CD4-positive, CD25-positive, alpha-beta regulatory T cell (primary cell): ENCODE data around the gene ADAMTS10. TPM values are rescaled to one million over a fixed set of nuclear protein-coding genes. Genes with fewer than 3 reads are reported as not detected.
"Not testable (repeated sequence)": the region's sequence is repeated elsewhere in the genome, so short reads cannot be mapped to it uniquely, and the experiment has no call there.

ENCODE experiments used
- ATAC-seq, 2 donors: fragments of 150-1000 bp; cut with Tn5 transposase; one replicate each; pipeline ENCODE4 v1.10.0; 2021; ENCODE audit warnings: low read depth in 2 of 2, moderate number of reproducible peaks in 2 of 2, moderate library complexity in 1 of 2
- DNase-seq, 3 donors: peaks; one replicate each; pipeline versions ENCODE4 v3.0.0 to v3.0.0-alpha.2; 2012 to 2022; ENCODE audit warnings: mixed read lengths in 1 of 3
- H3K27ac ChIP-seq: one replicate; pipeline ENCODE4 v1.7.0; 2013; ENCODE audit warnings: mild to moderate bottlenecking, low read length; ENCODE audit not compliant: insufficient read depth, poor library complexity, severe bottlenecking
- H3K27me3 ChIP-seq: one replicate; pipeline ENCODE4 v1.7.0; 2013; ENCODE audit warnings: low read length; ENCODE audit not compliant: control insufficient read depth, insufficient read depth
- H3K36me3 ChIP-seq: one replicate; pipeline ENCODE4 v1.7.0; 2013; ENCODE audit warnings: mild to moderate bottlenecking, low read length, moderate library complexity; ENCODE audit not compliant: control insufficient read depth, insufficient read depth
- H3K4me1 ChIP-seq: 2 replicates; pipeline ENCODE4 v1.7.0; 2013; ENCODE audit warnings: mild to moderate bottlenecking, low read length; ENCODE audit not compliant: insufficient read depth, control insufficient read depth, poor library complexity, severe bottlenecking
- H3K4me3 ChIP-seq: one replicate; pipeline ENCODE4 v1.7.0; 2013; ENCODE audit warnings: low read depth, mild to moderate bottlenecking, low read length, moderate library complexity
- H3K9me3 ChIP-seq, 2 experiments: 1 replicate in 1 of 2; 2 replicates in 1 of 2; pipeline ENCODE4 v1.7.0; 2013; ENCODE audit warnings: low read length in 2 of 2, mild to moderate bottlenecking in 1 of 2, moderate library complexity in 1 of 2; ENCODE audit not compliant: control insufficient read depth in 2 of 2
- H3K27ac Mint-ChIP-seq, 3 donors: one replicate each; pipeline ENCODE4 v1.8.0; 2020 to 2022; ENCODE audit warnings: mild to moderate bottlenecking in 3 of 3, mixed read lengths in 3 of 3, moderate library complexity in 2 of 3
- H3K27me3 Mint-ChIP-seq: one replicate; pipeline ENCODE4 v1.8.0; 2022; ENCODE audit warnings: mild to moderate bottlenecking, mixed read lengths
- H3K36me3 Mint-ChIP-seq: one replicate; pipeline ENCODE4 v1.8.0; 2020; ENCODE audit warnings: mixed read lengths
- H3K4me1 Mint-ChIP-seq, 4 donors: one replicate each; pipeline ENCODE4 v1.8.0; 2020 to 2022; ENCODE audit warnings: mixed read lengths in 4 of 4, mild to moderate bottlenecking in 1 of 4
- H3K4me3 Mint-ChIP-seq, 4 donors: one replicate each; pipeline ENCODE4 v1.8.0; 2020 to 2022; ENCODE audit warnings: mild to moderate bottlenecking in 4 of 4, mixed read lengths in 4 of 4, moderate library complexity in 3 of 4
- H3K9me3 Mint-ChIP-seq, 7 donors: one replicate each; pipeline ENCODE4 v1.8.0; 2020 to 2022; ENCODE audit warnings: mixed read lengths in 7 of 7, mild to moderate bottlenecking in 3 of 7, moderate library complexity in 2 of 7
- polyA plus RNA-seq, 4 donors: library from polyadenylated mRNA; unstranded; fragments of 300-500 nt; fragmentation: Illumina TruSeq; gene quantifications; one replicate each; pipeline ENCODE4 v1.2.3, GENCODE V29; 2021
- total RNA-seq: library from RNA; stranded (reverse); gene quantifications from one replicate; pipeline ENCODE4 v1.2.3, GENCODE V29; 2022

The ADAMTS10 gene
- total and polyA plus RNA-seq, 5 donors from 2014 or later = 0.42 to 17.9 (median 0.59) TPM

GRCh38 chr19:8635422-8635821, 24.9 kb upstream of the ADAMTS10 start:
- H3K4me1 ChIP-seq = no peaks in the 10 kb centered on the region
- no peak overlapping the region for H3K4me3 Mint-ChIP-seq
- peaks cover under 1% of the 10 kb centered on the region for H3K27me3 ChIP-seq
- no peaks in the 10 kb centered on the region for H3K36me3 ChIP-seq
- H3K36me3 Mint-ChIP-seq = no peaks in the 10 kb centered on the region
- ATAC-seq (no peak), DNase-seq (no peak)
- H3K27ac ChIP-seq = no peak overlapping the region
- H3K4me1 Mint-ChIP-seq = peaks cover 0 to 8% (median 0%) of the 10 kb centered on the region in 4 donors
- H3K27ac Mint-ChIP-seq = no peak overlapping the region
- no peaks in the 10 kb centered on the region for H3K9me3 ChIP-seq
- peaks cover 0 to 2% (median 0%) of the 10 kb centered on the region in 7 donors for H3K9me3 Mint-ChIP-seq
- no peak overlapping the region for H3K4me3 ChIP-seq
- H3K27me3 Mint-ChIP-seq = peaks cover 17% of the 10 kb centered on the region

- Histone ChIP-seq H3K4me3 (no peak overlapping the region), H3K36me3 (no peaks in the 10 kb centered on the region), H3K9me3 (no peaks in the 10 kb centered on the region), H3K27ac (no peak overlapping the region), H3K4me1 (no peaks in the 10 kb centered on the region), H3K27me3 (no peaks in the 10 kb centered on the region)
- Mint-ChIP-seq H3K36me3 (no peaks in the 10 kb centered on the region), H3K27ac (no peak overlapping the region), H3K9me3 (peaks cover 0 to 2% (median 0%) of the 10 kb centered on the region in 7 donors), H3K4me1 (peaks cover 0 to 2% (median 0%) of the 10 kb centered on the region in 4 donors), H3K27me3 (peaks cover 6% of the 10 kb centered on the region), H3K4me3 (no peak overlapping the region)
- no peak for DNase-seq
- no peak for ATAC-seq
These were observed 20.9 kb upstream of the ADAMTS10 start for GRCh38 chr19:8631425-8631819.

- Mint-ChIP-seq H3K4me3 (no peak overlapping the region), H3K36me3 (no peaks in the 10 kb centered on the region), H3K27ac (no peak overlapping the region), H3K4me1 (peaks cover 0 to 2% (median 0%) of the 10 kb centered on the region in 4 donors), H3K9me3 (peaks cover 0 to 2% (median 0%) of the 10 kb centered on the region in 7 donors), H3K27me3 (peaks cover 6% of the 10 kb centered on the region)
- DNase-seq (no peak), ATAC-seq (no peak)
- Histone ChIP-seq H3K4me1 (no peaks in the 10 kb centered on the region), H3K27me3 (no peaks in the 10 kb centered on the region), H3K9me3 (no peaks in the 10 kb centered on the region), H3K4me3 (no peak overlapping the region), H3K27ac (no peak overlapping the region), H3K36me3 (no peaks in the 10 kb centered on the region)
These were observed 20.4 kb upstream of the ADAMTS10 start for GRCh38 chr19:8630796-8631424.

- DNase-seq (no peak), ATAC-seq (no peak)
- Mint-ChIP-seq H3K4me1 (peaks cover 0 to 2% (median 0%) of the 10 kb centered on the region in 4 donors), H3K36me3 (no peaks in the 10 kb centered on the region), H3K27ac (no peak within 1 kb of the TSS), H3K9me3 (peaks cover 0 to 2% (median 0%) of the 10 kb centered on the region in 7 donors), H3K27me3 (peaks cover 6% of the 10 kb centered on the region), H3K4me3 (no peak within 1 kb of the TSS)
- H3K27me3 ChIP-seq = no peaks in the 10 kb centered on the region
- no peaks in the 10 kb centered on the region for H3K36me3 ChIP-seq
- H3K27ac ChIP-seq = no peak within 1 kb of the TSS
- H3K9me3 ChIP-seq = no peaks in the 10 kb centered on the region
- no peak within 1 kb of the TSS for H3K4me3 ChIP-seq
- H3K4me1 ChIP-seq = no peaks in the 10 kb centered on the region
These were observed 19.6 kb upstream of the ADAMTS10 start, which contains the start of gene NFILZ for GRCh38 chr19:8629996-8630683. TSS of gene NFILZ (plus strand) at chr19:8630633. CDS start at chr19:8676766, 46,133 bp downstream.

GRCh38 chr19:8629184-8629583, 18.7 kb upstream of the ADAMTS10 start:
- H3K4me3 ChIP-seq = no peak overlapping the region
- Mint-ChIP-seq H3K9me3 (peaks cover 0 to 2% (median 0%) of the 10 kb centered on the region in 7 donors), H3K4me3 (no peak overlapping the region), H3K36me3 (no peaks in the 10 kb centered on the region), H3K27me3 (peaks cover 6% of the 10 kb centered on the region), H3K4me1 (peaks cover 0 to 2% (median 0%) of the 10 kb centered on the region in 4 donors), H3K27ac (no peak overlapping the region)
- ATAC-seq (no peak), DNase-seq (no peak)
- H3K27ac ChIP-seq = no peak overlapping the region
- H3K36me3 ChIP-seq = no peaks in the 10 kb centered on the region
- H3K27me3 ChIP-seq = no peaks in the 10 kb centered on the region
- H3K9me3 ChIP-seq = no peaks in the 10 kb centered on the region
- no peaks in the 10 kb centered on the region for H3K4me1 ChIP-seq

GRCh38 chr19:8626842-8627241, 16.3 kb upstream of the ADAMTS10 start:
- H3K4me3 Mint-ChIP-seq = no peak overlapping the region
- no peaks in the 10 kb centered on the region for H3K4me1 Mint-ChIP-seq
- ATAC-seq (no peak), DNase-seq (no peak)
- Histone ChIP-seq H3K9me3 (no peaks in the 10 kb centered on the region), H3K4me1 (no peaks in the 10 kb centered on the region), H3K36me3 (no peaks in the 10 kb centered on the region), H3K4me3 (no peak overlapping the region), H3K27me3 (no peaks in the 10 kb centered on the region), H3K27ac (no peak overlapping the region)
- peaks cover 0 to 2% (median 0%) of the 10 kb centered on the region in 7 donors for H3K9me3 Mint-ChIP-seq
- no peaks in the 10 kb centered on the region for H3K36me3 Mint-ChIP-seq
- peaks cover 6% of the 10 kb centered on the region for H3K27me3 Mint-ChIP-seq
- no peak overlapping the region for H3K27ac Mint-ChIP-seq

GRCh38 chr19:8622886-8623285, 12.4 kb upstream of the ADAMTS10 start:
- DNase-seq, H3K36me3 ChIP-seq, H3K4me1 Mint-ChIP-seq, H3K36me3 Mint-ChIP-seq, H3K9me3 ChIP-seq, H3K4me3 Mint-ChIP-seq, H3K4me1 ChIP-seq, H3K27ac Mint-ChIP-seq, ATAC-seq, H3K4me3 ChIP-seq, H3K27me3 ChIP-seq, H3K27me3 Mint-ChIP-seq, H3K9me3 Mint-ChIP-seq, H3K27ac ChIP-seq: not testable (repeated sequence)
